Kidney glomerular epithelial cell (primary cell): ENCODE results near the gene SPRR2E.
"Not testable (repeated sequence)": the region's sequence is repeated elsewhere in the genome, so short reads cannot be mapped to it uniquely, and the experiment has no call there.

ENCODE experiments used
- DNase-seq: peaks from one replicate; lab custom pipeline; 2025; lab: John Stamatoyannopoulos, UW

The SPRR2E gene

DNA sequence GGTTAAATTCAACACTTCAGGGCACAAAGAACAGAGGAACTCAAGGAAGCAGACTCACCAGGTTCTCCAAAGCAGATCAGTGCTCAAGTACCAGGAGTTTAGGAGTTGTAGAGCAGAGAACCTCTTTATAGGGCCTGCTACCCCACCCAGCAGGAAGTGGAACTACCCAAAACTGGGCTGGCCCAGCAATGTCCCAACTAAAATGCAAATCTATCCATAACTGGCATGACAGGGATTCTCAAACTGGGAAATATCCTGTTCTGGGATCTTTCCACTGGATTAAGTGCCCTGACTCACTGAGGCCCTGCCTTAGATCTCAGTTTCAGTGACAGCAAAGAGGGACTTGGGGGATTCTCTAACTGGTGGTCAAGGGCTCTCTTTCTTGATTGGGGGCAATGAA is at the start of gene SPRR2E:
Gene SPRR2E, minus strand, starts transcription at position 101 of the 400 bp plus-strand sequence. CDS start 775 bp downstream, outside the sequence.
- DNase-seq, result no peak

DNA sequence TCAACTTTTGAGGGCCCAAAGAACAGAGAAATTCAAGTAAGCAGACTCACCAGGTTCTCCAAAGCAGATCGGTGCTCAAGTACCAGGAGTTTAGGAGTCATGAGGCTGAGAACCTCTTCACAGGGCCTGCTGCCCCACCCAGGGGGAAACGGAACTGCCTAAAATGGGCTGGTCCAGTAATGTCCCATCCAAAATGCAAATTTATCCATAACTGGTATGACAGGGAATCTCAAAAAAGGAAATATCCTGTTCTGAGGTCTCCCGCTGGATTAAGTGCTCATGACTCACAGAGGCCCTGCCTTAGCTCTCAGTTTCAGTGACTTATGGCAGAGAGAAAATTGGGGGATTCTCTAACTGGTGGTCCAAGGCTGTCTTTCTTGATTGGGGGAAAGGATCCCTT is 47.1 kb upstream of the SPRR2E start:
- no peak for DNase-seq

DNA sequence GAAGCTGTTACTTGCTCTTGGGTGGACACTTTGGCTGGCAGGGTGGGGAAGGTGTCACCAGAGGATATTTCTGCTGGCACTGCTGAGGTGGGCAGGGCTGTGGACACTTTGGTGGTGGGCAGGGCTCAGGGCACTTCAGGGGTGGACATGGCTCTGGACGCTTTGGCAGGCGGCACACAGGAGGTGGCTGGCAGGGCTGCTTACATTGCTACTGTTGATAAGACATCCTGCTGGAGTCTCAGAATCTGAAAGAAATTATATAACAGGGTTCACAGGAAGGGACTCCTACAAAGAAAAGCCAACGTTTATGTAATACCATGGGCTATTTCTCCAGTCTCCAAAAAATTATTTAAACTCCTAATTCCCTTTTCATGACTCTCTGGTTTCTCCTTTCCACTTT is 46.2 kb upstream of the SPRR2E start:
- no peak for DNase-seq

DNA sequence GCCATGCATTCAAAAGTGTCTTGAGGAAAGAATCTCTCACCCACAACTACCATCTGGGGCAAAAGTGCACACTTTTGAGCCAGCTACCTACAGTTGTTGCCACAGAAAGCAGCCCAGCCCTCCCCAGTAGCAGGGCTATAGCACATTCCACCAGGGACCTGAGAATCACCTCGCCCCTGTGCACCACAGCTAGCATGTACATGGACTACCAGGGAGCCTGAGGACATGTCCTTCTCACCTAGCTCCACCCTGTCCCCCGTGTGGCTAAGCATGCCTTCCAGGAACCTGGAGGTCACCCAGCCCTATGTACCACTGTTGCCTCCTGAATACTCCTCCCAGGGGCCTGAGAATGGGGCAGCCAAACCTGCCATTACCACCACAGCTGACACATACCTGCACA is 39.4 kb upstream of the SPRR2E start:
- no peak for DNase-seq

DNA sequence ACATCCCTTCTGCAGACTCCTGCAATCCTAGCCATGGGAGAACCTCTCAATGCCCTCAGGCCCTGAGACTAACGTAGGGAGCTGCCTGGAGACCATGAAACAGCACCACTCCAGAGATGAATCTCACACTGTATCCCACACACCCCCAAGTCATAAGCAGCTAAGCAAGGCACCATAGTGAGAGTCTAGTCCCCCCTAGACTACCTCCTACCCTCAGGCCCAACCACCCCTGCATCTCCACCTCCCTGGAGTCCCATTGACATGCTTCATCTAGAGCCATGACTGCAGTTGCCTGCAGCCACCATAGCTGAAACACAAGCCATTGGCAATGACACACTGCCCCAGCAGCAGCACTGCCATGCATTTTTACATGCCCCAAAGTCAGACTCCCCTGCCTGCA is 38.9 kb upstream of the SPRR2E start:
- DNase-seq, result no peak

DNA sequence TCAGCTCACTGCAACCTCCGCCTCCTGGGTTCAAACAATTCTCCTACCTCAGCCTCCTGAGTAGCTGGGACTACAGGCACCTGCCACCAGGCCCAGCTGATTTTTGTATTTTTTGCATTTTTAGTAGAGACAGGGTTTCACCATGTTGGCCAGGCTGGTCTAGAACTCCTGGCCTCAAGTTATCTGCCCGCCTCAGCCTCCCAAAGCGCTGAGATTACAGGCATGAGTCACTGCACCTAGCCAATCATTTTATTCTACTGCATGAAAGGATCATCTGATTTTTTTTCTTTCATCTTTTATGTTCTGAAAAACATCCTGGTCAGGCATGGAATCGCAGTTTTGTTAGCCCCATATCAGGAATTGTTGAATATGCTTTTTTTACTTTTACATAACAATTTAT is 34.4 kb upstream of the SPRR2E start:
- DNase-seq, result not testable (repeated sequence)

DNA sequence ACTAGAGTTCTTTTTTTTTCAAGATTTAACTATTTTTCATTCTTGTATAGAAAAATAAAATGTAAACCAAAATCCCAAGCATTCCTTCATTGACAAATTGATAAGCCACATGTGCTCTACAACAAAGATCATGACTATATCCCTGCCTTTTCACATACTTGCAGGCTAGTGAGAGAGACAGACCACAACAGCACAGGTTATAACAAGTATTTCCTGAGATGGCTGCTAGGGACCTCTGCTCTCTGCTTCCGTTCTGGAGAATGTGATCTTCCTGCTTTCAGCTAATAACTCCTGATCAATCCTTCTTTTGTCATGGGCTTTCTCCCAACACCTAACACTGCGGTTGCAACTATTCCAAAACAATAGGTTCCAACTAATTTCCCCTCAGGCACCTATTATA is 33.0 kb upstream of the SPRR2E start:
- no peak for DNase-seq

DNA sequence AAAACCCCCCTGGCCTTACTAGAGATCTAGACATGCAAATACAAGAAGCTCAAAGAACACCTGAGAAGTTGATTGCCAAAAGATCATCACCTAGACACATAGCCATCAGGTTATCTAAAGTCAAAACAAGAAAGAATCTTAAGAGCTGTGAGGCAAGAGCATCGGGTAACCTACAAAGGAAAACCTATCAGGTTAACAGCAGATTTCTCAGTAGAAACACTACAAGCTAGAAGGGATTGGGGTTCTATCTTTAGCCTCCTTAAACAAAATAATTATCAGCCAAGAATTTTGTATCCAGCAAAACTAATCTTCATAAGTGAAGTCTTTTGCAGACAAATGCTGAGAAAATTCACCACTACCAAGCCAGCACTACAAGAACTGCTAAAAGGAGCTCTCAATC is 31.2 kb upstream of the SPRR2E start:
- DNase-seq, result no peak

DNA sequence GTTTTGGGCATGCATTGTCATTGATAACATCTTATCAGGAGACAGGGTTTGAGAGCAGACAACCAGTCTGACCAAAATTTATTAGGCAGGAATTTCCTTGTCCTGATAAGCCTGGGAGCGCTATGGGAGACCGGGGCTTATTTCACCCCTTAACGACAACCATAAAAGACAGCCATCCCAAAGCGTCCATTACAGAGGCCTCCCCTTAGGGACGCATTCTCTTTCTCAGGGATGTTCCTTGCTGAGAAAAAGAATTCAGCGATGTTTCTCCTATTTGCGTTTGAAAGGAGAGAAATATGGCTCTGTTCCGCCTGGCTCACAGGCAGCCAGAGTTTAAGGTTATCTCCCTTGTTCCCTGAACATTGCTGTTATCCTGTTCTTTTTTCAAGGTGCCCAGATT is 29.5 kb upstream of the SPRR2E start:
- DNase-seq, result not testable (repeated sequence)

DNA sequence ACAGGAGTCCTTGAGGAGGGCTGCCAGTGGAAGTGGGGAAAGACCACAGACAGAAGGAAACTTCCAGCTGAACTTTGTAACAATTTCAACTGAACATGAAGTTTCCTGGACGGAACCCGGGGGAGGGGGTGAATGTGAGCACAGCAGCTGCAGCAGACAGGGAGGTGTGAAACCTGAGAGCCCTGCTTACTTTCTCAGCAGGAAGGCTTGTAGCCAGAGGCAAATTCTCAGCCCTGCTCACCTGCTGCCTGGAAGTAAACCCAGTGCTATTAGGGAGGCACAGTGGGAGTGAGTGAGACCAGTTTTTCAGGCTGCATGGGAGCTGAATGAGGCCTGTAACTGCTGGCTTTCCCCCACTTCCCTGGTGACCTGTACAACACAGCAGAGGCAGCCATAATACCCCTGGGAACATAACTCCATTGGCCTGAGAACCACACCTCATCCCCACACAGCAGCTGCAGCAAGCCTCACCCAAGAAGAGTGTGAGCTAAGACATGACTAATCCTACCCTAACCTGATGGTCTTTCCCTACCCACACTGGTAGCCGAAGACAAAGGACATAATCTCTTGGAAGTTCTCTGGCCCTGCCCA is 28.6 kb upstream of the SPRR2E start:
- DNase-seq, result no peak

DNA sequence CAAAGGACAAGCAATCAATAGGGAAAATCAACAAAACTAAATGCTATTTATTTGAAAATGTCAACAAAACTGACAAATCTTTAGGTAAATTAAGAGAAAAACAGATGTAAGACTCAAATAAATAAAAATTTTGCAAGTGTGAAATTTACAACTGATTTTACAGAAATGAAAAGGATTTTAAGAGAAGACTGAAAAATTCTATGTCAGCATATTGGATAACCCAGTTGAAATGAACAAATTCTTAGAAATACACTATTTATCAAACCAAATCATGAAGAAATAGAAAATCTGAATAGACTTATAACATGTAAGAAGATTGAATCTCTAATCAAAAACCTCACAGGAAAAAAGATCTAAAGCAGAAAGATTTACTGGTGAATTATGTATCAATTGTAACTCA is 26.6 kb upstream of the SPRR2E start:
- no peak for DNase-seq

DNA sequence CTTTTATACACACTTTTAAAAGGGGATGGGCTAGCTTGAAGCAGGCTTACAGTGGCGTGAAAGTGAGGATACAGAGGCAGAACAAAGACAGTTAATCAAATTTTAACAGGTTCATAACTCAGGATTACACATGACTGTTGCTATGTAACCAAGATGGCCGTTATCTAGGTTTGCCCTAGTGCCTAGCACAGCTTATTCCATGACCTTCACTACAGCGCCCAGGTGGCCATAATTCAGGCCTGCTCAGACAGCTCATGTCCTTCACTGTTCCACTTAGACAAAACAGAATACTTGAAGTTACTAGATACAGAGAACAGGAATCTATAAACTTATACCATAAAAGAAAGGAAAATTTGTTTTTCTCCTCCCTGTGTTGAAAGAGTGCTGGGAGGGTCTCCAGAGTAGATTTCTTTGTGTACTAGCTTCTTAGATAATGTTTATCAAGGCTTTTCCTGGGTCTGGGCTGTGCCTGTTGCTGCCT is 25.2 kb upstream of the SPRR2E start:
- no peak for DNase-seq

DNA sequence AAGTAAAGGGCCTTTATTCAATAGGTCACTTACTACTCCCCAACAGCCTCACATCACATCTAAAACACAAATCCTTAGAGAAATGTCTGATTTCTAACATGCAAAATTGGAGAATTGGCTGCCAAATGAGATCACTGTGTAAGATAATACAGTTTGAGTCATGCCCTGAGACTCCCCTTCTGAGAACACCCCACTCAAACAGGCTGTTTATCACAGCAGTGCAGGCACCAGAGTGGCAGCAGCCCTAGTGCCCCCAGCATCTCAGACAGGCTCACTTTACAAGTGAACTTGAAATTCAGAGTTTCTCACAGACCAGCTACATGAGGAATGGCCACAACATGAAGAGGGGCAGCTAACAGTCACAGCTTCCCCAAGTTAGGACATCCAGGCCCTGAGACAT is 20.9 kb upstream of the SPRR2E start:
- not testable (repeated sequence) for DNase-seq

DNA sequence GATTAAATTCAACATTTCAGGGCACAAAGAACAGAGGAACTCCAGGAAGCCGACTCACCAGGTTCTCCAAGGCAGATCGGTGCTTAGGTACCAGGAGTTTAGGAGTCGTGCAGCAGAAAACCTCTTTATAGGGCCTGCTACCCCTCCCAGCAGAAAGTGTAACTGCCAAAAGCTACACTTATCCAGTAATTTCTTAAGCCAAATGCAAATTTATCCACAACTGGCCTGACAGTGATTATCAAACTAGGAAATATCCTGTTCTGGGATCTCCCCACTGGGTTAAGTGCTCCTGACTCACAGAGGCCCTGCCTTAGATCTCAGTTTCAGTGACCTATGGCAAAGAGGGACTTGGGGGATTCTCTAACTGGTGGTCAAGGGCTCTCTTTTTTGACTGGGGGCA is 19.1 kb upstream of the SPRR2E start, which contains the start of gene SPRR2F:
Gene SPRR2F, minus strand, starts transcription at position 101 of the 400 bp plus-strand sequence. CDS start 783 bp downstream, outside the sequence.
- DNase-seq, result no peak

DNA sequence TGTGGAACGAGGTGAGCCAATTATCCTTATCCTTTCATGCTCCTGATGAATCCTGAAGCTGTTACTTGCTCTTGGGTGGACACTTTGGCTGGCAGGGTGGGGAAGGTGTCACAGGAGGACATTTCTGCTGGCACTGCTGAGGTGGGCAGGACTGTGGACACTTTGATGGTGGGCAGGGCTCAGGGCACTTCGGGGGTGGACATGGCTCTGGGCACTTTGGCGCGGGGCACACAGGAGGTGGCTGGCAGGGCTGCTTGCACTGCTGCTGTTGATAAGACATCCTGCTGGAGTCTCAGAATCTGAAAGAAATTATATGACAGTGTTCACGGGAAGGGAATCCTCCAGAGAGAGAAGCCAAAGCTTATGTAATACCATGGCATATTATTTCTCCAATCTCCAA is 18.1 kb upstream of the SPRR2E start:
- DNase-seq, result not testable (repeated sequence)

DNA sequence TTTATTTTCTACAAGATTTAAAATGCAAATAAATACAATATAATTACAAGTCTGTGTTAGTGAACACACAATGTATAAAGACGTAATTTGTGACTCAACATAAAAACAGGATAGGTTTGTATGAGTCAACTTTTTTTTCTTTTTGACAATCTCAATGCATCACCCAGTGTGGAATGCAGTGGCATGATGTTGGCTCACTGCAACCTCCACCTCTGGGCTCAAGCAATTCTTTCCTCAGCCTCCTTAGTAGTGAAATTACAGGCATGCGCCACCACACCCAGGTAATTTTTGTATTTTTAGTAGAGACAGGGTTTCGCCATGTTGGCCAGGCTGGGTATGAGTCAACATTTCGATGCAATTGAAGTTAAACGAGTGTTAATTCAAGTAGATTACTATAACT is 5.9 kb upstream of the SPRR2E start:
- no peak for DNase-seq

DNA sequence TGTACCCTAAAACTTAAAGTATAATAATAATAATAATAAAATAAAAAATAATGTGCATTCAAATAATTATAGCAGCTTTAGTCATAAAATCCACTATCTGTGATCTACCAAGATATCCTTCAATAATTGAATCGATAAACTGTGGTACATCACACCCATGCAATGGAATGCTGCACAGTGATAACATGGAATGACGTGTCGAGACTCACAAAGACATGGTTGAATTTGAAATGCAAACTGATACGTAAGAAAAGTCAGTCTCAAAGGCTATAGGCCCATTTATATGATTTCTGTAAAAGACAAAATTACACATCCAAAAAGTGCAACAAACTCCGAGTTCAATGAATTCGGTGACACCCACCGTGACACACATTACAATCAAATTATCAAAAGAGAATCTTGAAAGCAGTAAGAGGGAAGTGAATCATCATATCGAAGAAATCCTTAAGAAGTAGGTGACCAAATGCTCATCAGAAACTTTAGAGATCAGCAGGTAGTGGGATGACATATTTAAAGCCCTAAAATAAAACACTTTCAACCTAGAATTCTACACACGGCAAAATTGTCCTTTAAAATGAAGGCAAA is 5.2 kb upstream of the SPRR2E start:
- no peak for DNase-seq

DNA sequence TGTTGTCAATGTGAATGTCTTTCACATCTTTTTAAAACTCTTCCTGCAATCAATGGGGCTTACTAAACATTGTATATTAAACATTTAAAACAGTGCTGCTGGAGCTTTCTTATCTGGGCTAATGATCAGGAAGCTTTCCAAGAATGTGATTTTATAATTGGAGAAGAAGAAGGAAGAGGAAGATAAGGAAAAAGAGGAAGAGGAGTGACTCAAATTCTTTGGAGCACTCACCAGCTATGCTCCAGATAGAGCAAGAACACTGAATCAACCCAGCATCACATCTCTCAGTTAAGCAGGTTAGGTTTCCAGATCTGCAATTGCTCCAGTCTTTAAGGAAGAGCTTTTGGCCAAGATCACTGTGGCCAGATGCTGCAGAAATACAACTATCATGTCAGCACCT is 1.4 kb upstream of the SPRR2E start:
- no peak for DNase-seq

DNA sequence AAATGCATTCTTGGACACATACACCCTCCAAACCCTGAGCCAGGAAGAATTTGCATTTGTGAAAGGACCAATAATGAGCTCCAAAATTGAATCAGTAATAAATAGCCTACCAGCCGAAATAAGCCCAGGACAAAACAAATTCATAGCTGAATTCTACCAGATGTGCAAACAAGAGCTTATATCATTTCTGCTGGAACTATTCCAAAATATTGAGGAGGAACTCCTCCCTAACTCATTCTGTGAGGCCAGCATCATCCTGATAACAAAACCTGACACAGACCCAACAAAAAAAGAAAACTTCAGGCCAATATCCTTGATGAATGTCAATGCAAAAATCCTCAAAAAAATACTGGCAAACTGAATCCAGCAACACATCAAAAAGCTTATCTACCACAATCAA is 6.7 kb downstream of the SPRR2E start:
- DNase-seq, result no peak

DNA sequence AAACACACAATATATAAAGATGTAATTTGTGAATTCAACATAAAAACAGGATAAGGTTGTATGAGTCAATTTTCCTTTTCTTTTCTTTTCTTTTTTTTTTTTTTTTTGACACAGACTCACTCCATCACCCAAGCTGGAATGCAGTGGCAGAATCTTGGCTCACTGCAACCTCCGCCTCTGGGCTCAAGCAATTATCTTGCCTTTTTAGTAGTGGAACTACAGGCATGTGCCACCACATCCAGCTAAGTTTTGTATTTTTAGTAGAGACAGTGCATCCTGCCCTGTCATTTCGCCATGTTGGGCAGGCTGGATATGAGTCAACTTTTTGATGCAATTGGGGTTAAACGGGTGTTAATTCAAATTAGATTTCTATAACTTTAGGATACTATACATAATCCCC is 12.6 kb downstream of the SPRR2E start:
- DNase-seq, result no peak

DNA sequence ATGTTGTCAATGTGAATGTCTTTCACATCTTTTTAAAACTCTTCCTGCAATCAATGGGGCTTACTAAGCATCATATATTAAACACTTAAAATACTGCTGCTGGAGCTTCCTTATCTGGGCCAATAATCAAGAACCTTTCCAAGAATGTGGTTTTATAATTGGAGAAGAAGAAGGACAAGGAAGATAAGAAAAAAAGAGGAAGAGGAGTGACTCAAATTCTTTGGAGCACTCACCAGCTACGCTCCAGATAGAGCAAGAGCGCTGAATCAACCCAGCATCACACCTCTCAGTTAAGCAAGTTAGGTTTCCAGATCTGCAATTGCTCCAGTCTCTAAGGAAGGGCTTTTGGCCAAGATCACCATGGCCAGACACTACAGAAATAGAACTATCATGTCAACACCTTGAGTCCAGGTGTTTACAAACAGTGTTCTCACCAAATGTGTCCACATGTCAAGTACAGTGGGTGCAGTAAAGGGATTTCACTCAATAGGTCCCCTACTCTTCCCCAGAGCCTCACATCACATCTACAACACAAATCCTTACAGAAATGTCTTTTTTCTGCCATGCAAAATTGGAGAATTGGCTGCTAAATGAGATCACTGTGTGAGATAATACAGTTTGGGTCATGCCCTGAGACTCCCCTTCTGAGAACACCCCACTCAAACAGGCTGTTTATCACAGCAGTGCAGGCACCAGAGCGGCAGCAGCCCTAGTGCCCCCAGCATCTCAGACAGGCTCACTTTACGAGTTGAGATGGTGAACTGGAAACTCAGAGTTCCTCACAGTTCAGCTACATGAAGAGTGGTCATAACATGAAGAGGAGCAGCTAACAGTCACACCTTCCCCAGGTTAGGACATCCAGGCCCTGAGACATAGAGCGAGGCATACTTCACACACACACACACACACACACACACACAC is 21.3 kb downstream of the SPRR2E start:
- DNase-seq, result no peak

DNA sequence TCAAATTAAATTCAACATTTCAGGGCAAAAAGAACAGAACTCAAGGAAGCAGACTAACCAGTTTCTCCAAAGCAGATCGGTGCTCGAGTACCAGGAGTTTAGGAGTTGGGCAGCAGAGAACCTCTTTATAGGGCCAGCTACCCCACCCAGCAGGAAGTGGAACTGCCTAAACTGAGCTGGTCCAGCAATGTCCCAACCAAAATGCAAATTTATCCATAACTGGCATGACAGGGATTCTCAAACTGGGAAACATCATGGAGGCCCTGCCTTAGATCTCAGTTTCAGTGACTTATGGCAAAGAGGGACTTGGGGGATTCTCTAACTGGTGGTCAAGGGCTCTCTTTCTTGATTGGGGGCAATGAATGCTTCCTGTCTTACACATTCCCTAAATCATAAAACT is 22.8 kb downstream of the SPRR2E start, which contains the start of gene SPRR2B:
Gene SPRR2B, minus strand, starts transcription at position 101 of the 400 bp plus-strand sequence. CDS start 772 bp downstream, outside the sequence.
- DNase-seq, result no peak

DNA sequence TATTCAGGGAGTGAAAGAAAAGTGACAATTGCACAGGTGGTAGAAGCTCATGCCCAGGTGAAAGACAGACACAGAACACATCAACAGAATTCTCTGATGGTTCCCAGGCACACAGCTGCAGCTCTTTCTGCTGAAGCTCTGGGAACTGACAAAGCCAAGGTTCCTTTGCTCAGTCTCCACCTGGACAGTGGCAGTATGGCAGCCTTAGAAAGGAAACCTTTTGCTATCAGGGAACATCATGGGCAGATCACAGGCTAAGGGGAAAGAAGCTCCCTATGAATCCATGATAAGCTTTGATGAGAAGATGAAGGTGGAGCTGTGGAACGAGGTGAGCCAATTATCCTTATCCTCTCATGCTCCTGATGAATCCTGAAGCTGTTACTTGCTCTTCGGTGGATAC is 24.1 kb downstream of the SPRR2E start:
- no peak for DNase-seq
